Activated CD4-positive, alpha-beta T cell treated with anti-CD3 and anti-CD28 coated beads, Interleukin-2, amount 50 U/mL, for 48 hours (primary cell): ENCODE results near the gene COL2A1.

Source experiments
- DNase-seq, 2 experiments: peaks; one replicate each; pipeline ENCODE4 v3.0.0-alpha.2; 2020

COL2A1 gene

GRCh38 chr12:47988073-47989022 is 15.9 kb downstream of the COL2A1 start:
- DNase-seq, result no peak

GRCh38 chr12:47987411-47988072 is 16.7 kb downstream of the COL2A1 start:
- no peak for DNase-seq

GRCh38 chr12:47986832-47987231 is 17.4 kb downstream of the COL2A1 start:
- DNase-seq, result no peak

DNA sequence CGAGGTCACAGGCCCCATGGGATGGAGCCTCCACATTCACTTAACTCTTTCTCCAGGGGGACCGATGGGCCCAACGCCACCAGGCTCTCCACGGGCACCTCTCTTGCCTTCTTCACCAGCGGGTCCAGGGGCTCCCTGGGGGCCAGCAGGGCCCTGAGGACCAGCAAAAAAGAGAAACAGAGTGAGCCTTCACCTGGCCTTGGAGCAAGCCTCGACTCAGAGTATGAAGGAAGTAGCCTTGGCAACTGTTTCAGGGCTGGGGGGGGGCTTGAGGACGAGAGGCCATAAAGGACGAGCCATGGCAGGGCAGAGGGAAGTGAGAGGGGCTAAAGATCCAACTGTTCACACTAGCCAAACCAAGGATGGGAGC is 18.0 kb downstream of the COL2A1 start:
- DNase-seq, result no peak

- DNase-seq, result no peak
These were observed 18.5 kb downstream of the COL2A1 start for GRCh38 chr12:47985596-47986290.

DNA sequence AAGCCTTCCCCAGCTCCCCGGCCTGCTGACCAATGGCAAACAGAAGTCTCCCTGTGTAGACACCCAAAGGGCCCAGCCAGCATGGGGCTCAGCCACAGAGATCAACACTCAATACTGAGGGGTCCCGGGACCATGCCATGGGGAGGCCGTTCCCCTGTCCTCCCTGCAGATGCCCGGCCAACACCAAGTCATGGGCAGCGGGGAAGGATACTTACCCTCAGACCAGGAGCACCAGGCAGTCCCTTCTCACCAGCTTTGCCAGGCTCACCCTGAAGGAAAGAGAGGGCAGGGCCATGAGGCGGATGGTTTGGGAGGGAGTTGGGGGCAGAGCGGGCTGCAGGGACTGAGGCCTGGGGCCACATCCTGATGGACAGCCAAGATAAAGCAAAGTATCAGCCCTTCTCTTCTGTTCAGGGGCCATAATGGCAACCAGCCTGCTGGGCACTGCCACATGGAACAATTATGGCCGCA is 19.9 kb downstream of the COL2A1 start:
- DNase-seq, result no peak

DNA sequence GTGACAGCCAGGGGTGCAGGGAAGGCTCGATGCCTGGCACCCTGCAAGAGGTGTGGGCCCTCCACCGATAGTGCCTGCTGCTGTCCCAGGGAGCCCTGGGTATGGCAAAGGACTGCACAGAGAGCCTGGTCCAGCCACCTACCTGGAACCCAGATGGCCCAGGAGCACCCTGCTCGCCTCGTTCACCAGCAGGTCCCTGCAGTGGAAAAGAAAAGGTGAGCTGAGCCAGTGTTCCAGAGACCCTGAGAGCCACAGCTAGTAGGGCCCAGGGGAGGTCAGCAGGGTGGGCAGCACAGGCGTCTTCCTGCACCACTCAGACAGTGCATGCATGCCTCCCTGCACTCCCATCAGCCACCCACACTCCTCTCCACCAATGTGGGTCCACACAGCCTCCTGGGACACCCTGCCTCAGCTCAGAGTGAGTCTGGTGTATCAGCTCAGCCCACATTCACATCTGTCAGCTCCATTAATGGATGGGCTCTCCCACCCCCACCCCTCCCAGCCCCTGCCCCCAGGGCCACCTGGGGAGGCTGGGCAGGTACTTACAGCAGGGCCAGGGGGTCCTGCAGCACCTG is 20.6 kb downstream of the COL2A1 start:
- DNase-seq, result no peak

DNA sequence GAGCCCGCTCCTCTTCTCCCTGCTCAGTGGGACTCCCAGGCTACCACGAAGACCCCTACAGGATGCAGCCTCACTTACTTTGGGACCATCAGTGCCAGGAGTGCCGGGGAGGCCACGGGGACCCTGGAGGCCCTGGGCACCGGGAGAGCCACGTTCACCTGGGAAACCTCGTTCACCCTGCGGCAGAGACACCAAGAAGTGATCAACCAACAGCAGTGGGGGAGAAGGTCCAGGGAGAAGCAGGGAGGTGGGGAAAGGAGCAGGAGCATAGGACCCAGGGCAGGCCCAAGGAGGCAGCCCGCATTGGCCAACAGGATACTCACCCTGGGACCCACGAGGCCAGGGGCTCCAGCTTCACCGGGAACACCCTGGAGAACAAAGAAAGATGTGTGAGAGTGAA is 21.5 kb downstream of the COL2A1 start:
- DNase-seq, result no peak

DNA sequence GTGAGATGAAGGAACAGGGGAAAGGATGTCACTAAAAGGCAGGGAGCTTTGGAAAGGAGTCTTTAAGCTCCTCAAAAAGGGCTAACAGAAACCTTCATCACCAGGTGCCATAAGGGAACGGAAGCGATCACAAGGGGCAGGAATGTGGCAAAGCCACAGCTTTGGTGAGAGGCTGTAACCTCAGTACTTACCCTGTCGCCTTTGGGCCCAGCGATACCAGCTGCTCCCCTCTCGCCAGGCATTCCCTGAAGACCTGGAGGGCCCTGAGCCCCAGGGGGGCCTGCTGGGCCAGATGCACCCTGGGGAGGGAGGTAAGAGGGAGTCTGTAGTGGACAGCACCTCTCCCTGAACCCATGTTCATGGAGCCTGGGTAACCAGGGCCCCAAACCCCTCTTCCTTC is 22.0 kb downstream of the COL2A1 start:
- no peak for DNase-seq

- no peak for DNase-seq
These were observed 22.6 kb downstream of the COL2A1 start for GRCh38 chr12:47981496-47982260.

- no peak for DNase-seq
These were observed 23.3 kb downstream of the COL2A1 start for GRCh38 chr12:47980779-47981495.

- DNase-seq, result no peak
These were observed 24.1 kb downstream of the COL2A1 start for GRCh38 chr12:47980197-47980596.

GRCh38 chr12:47979686-47980085 is 24.6 kb downstream of the COL2A1 start:
- DNase-seq, result no peak

DNA sequence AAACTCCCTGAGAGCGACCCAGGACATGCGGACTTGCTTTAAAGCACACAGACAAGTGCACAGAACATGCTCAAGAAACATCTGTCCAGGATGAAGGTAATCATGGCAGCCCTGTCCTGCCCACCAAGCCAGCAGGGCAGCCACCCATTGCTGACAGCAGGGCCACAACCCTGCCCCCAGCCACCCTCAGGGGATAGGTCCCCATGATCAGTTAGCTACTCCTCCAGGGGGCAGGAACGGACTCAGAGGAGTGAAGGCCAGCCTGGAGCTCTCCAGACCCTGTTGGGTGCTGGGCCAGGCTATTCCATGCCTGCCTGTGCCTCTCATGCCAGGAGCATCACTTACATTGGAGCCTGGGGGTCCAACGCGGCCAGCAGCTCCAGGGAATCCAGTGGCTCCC is 25.1 kb downstream of the COL2A1 start:
- DNase-seq, result no peak

DNA sequence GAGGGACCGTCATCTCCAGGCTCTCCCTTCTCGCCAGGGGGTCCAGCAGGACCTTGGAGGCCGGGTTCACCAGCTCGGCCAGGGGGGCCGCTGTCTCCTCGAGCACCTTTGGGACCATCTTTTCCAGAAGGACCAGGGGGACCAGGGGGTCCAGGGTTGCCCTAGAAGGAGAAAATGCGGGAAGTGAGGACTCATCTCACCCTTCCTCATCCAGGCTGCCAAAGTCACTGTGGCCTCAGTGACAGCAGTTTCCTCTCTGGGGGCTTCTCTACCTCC is 25.7 kb downstream of the COL2A1 start:
- DNase-seq, result no peak

GRCh38 chr12:47977772-47978597 is 26.3 kb downstream of the COL2A1 start:
- no peak for DNase-seq

GRCh38 chr12:47977046-47977771 is 27.1 kb downstream of the COL2A1 start:
- DNase-seq, result no peak

DNA sequence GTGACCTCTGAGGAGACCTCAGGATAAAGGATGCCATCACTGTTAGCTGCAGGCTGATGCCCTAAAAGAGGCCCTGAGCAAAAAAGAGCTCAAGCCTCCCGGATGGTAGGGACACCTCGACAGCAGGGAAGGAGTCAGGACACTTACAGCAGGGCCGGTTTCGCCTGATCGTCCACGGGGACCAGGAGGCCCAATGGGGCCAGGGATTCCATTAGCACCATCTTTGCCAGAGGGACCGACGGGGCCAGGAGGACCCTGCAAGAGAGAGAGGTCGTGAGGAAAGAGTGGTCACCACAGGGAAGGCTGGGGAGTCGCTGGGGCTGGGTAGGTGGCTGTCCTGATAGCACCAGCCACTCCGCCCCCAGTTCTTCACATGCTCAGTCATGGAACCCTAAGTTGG is 28.5 kb downstream of the COL2A1 start:
- DNase-seq, result no peak

DNA sequence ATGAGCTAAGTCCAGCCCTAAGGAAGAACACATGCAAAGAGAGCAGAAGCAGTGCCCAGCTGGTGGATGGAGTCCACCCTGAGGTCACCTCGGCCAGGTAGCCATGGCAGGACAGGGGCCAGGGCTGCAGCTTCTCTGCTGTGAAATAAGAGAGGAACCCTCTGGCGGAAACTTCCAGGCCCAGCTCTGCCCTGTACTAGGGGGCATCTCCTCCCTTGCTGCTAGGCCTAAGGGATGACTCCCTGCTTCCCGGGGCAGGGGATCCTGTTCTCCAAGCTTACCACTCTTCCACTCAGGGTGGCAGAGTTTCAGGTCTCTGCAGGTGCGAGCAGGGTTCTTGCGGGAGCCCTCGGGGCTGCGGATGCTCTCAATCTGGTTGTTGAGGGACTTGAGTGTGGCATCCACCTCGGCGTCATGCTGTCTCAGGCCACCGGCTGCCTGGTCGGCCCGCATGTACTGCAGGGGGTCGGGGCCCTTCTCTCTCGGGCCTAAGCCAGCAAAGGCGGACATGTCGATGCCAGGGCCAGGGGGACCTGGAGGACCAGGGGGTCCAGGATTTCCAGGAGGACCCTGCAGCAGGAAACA is 29.1 kb downstream of the COL2A1 start:
- no peak for DNase-seq

DNA sequence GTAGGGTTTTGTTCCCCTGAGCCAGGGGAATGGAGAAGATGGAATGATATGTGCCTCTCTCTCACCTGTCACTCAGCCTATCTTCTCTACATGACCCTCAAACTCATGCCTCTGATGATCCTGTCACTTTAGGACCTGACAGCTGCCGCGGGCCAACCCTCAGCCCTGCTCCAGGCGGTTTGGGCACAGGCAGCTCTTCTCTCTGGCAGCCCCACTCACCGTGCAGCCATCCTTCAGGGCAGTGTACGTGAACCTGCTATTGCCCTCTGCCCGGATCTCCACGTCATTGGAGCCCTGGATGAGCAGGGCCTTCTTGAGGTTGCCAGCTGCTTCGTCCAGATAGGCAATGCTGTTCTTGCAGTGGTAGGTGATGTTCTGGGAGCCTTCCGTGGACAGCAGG is 30.4 kb downstream of the COL2A1 start:
- DNase-seq, result no peak
